RWPE1 (cell line): Measurements from ENCODE around the gene RHBDF1.

Source experiments
- CTCF ChIA-PET: fragments of 350-600 bp; sonication (Branson Sonifier 250); formaldehyde crosslinking; extraction: SDS; loops from one replicate; lab custom pipeline; 2021; lab: Yijun Ruan, JAX
- POLR2A ChIA-PET: fragments of 400-600 bp; formaldehyde crosslinking; extraction: SDS; loops from one replicate; lab custom pipeline; 2020; ENCODE audit warnings: antibody characterized with exemption; ENCODE audit not compliant: low non-redundant PET; lab: Yijun Ruan, JAX
- DNase-seq: peaks from one replicate; pipeline ENCODE4 v3.0.0; 2012; ENCODE audit warnings: low spot score
- H3K27ac ChIP-seq: fragments of 450-650 bp; 2 replicates; pipeline ENCODE4 v1.5.1; 2017
- CTCF ChIP-seq: fragments of 450-650 bp; conservative IDR thresholded peaks from 2 replicates; pipeline ENCODE4 v1.5.1; 2017; ENCODE audit warnings: low read depth, mild to moderate bottlenecking

The RHBDF1 gene

GRCh38 chr16:105521-105920, 33.1 kb upstream of the RHBDF1 start:
- DNase-seq: no peak
- ChIA-PET CTCF (interaction anchor here (2.1 to 2.4 kb wide), 2 partner anchors 40 to 77 kb away, joined by 6 to 18 read pairs; no protein-coding TSS in a partner anchor), POLR2A (no interaction called here)
- no peak for TF ChIP-seq CTCF
- H3K27ac ChIP-seq: no peak overlapping the region

- POLR2A ChIA-PET: no interaction called here
- TF ChIP-seq CTCF: no peak
- DNase-seq: no peak
- CTCF ChIA-PET: interaction anchor here (0.6 to 1.3 kb wide), 2 partner anchors 97 to 257 kb away, joined by 3 to 4 read pairs; no protein-coding TSS in a partner anchor
- no peak overlapping the region for H3K27ac ChIP-seq
Measured at GRCh38 chr16:104928-105327, 32.5 kb upstream of the RHBDF1 start.

GRCh38 chr16:104355-104754, 31.9 kb upstream of the RHBDF1 start:
- no peak overlapping the region for H3K27ac ChIP-seq
- POLR2A ChIA-PET: no interaction called here
- DNase-seq: no peak
- CTCF ChIA-PET: interaction anchor here (1.3 kb wide), 1 partner anchor 258 kb away, joined by 4 read pairs; no protein-coding TSS in a partner anchor
- TF ChIP-seq CTCF: no peak

GRCh38 chr16:102060-102855, 29.8 kb upstream of the RHBDF1 start:
- no peak for TF ChIP-seq CTCF
- ChIA-PET POLR2A (no interaction called here), CTCF (no interaction called here)
- DNase-seq: no peak
- H3K27ac ChIP-seq: peak overlapping the region; percentile 20

GRCh38 chr16:101586-101985, 29.2 kb upstream of the RHBDF1 start:
- H3K27ac ChIP-seq: peak overlapping the region; percentile 20
- DNase-seq: no peak
- no peak for TF ChIP-seq CTCF
- CTCF ChIA-PET: no interaction called here
- POLR2A ChIA-PET: no interaction called here

GRCh38 chr16:100989-101388, 28.6 kb upstream of the RHBDF1 start:
- peak overlapping the region; percentile 20; the same call in 1 of the 2 replicates for H3K27ac ChIP-seq
- TF ChIP-seq CTCF: no peak
- no peak for DNase-seq
- CTCF ChIA-PET: no interaction called here
- POLR2A ChIA-PET: no interaction called here
